H1 (cell line): ENCODE measurements around the gene ITSN1. TPM values are rescaled to one million over a fixed set of nuclear protein-coding genes. Genes with fewer than 3 reads are reported as not detected.

Experiments
- CTCF ChIA-PET: fragments of 300-600 bp; sonication (Branson Sonifier 250); formaldehyde crosslinking; loops from one replicate; lab custom pipeline; 2021; ENCODE audit not compliant: partially characterized antibody; lab: Charles Lee
- POLR2A ChIA-PET: fragments of 300-600 bp; sonication (Branson Sonifier 250); formaldehyde crosslinking; loops from one replicate; lab custom pipeline; 2021; ENCODE audit warnings: inconsistent platforms; ENCODE audit not compliant: partially characterized antibody; lab: Charles Lee
- DNase-seq, 2 experiments: peaks; one replicate each; pipeline versions ENCODE4 v3.0.0 to v3.0.0-alpha.2; 2010 to 2022; ENCODE audit warnings: low spot score in 2 of 2, low read depth in 1 of 2, mixed read lengths in 1 of 2
- FAIRE-seq: peaks from 2 replicates; lab custom pipeline; 2011; peaks lifted over from hg19 to GRCh38; lab: Jason Lieb, UNC
- H2AFZ ChIP-seq: 2 replicates; pipeline ENCODE4 v1.8.1; 2012; ENCODE audit warnings: low read length, inconsistent platforms
- H2AK5ac ChIP-seq: 2 replicates; pipeline ENCODE4 v1.6.1; 2013; ENCODE audit warnings: low read depth, low read length
- H2BK120ac ChIP-seq: replicated peaks from 2 replicates; pipeline ENCODE3; 2013; ENCODE audit warnings: low read depth, low read length, inconsistent platforms
- H2BK12ac ChIP-seq: 2 replicates; pipeline ENCODE4 v1.6.1; 2013; ENCODE audit warnings: low read depth, low read length
- H2BK15ac ChIP-seq: 2 replicates; pipeline ENCODE4 v1.6.1; 2013; ENCODE audit warnings: low read length
- H2BK20ac ChIP-seq: 2 replicates; pipeline ENCODE4 v1.6.1; 2013; ENCODE audit warnings: low read length
- H2BK5ac ChIP-seq: 2 replicates; pipeline ENCODE4 v1.6.1; 2013; ENCODE audit warnings: low read depth, low read length
- H3K14ac ChIP-seq: 2 replicates; pipeline ENCODE4 v1.6.1; 2013; ENCODE audit warnings: inconsistent platforms; ENCODE audit not compliant: insufficient read length
- H3K18ac ChIP-seq: 2 replicates; pipeline ENCODE4 v1.6.1; 2013; ENCODE audit warnings: low read length; ENCODE audit errors: extremely low read depth
- H3K23ac ChIP-seq: 2 replicates; pipeline ENCODE4 v1.6.1; 2013; ENCODE audit warnings: inconsistent platforms; ENCODE audit not compliant: insufficient read length
- H3K23me2 ChIP-seq: 2 replicates; pipeline ENCODE4 v1.6.1; 2013; ENCODE audit warnings: low read depth, low read length
- H3K27ac ChIP-seq: 2 replicates; pipeline ENCODE4 v1.6.1; 2011; ENCODE audit warnings: low read depth, low read length, inconsistent platforms
- H3K27me3 ChIP-seq, 4 experiments: replicated peaks in 1 of 4; 1 replicate in 1 of 4; 2 replicates in 3 of 4; pipeline versions ENCODE4 v1.6.1 to v1.8.1; 2011 to 2013; ENCODE audit warnings: low read length in 3 of 4, mild to moderate bottlenecking in 3 of 4, inconsistent platforms in 2 of 4, mixed read lengths in 2 of 4, moderate library complexity in 1 of 4; ENCODE audit not compliant: control insufficient read depth in 3 of 4, insufficient read depth in 3 of 4; ENCODE audit errors: extremely low read depth in 1 of 4
- H3K36me3 ChIP-seq, 4 experiments: 2 replicates each; pipeline versions ENCODE4 v1.6.1 to v1.8.1; 2011 to 2013; ENCODE audit warnings: mild to moderate bottlenecking in 4 of 4, low read length in 3 of 4, moderate library complexity in 2 of 4, control low read depth in 1 of 4, inconsistent platforms in 1 of 4; ENCODE audit not compliant: insufficient read depth in 4 of 4, control insufficient read depth in 2 of 4
- H3K4ac ChIP-seq: replicated peaks from 2 replicates; pipeline ENCODE3; 2013; ENCODE audit warnings: low read length, low read depth, mixed read lengths, inconsistent platforms; ENCODE audit not compliant: insufficient read length
- H3K4me1 ChIP-seq, 4 experiments: replicated peaks in 1 of 4; 1 replicate in 1 of 4; 2 replicates in 3 of 4; pipeline versions ENCODE4 v1.6.1 to v1.8.1; 2011 to 2013; ENCODE audit warnings: low read length in 3 of 4, inconsistent platforms in 2 of 4, mixed read lengths in 1 of 4; ENCODE audit not compliant: insufficient read depth in 4 of 4, control insufficient read depth in 3 of 4
- H3K4me2 ChIP-seq, 2 experiments: 2 replicates each; pipeline versions ENCODE4 v1.6.1 to v1.8.1; 2011 to 2013; ENCODE audit warnings: low read depth in 2 of 2, low read length in 2 of 2, control low read depth in 1 of 2, inconsistent platforms in 1 of 2, mild to moderate bottlenecking in 1 of 2; ENCODE audit not compliant: insufficient read depth in 1 of 2
- H3K4me3 ChIP-seq, 4 experiments: fragments of 200-600, 300-600 bp in 1 of 4; sonication (generic), shearing (Covaris generic), sonication (Bioruptor Twin) in 1 of 4; 2 replicates each; pipeline versions ENCODE4 v1.5.1 to v1.8.1; 2011 to 2016; ENCODE audit warnings: low read length in 4 of 4, low read depth in 3 of 4, control low read depth in 2 of 4, inconsistent platforms in 2 of 4, mild to moderate bottlenecking in 2 of 4, mixed read lengths in 1 of 4, moderate library complexity in 1 of 4; ENCODE audit not compliant: insufficient read depth in 2 of 4; ENCODE audit errors: extremely low read depth in 1 of 4
- H3K56ac ChIP-seq: replicated peaks from 2 replicates; pipeline ENCODE3; 2013; ENCODE audit warnings: low read depth, mild to moderate bottlenecking, mixed read lengths, low read length, inconsistent platforms; ENCODE audit not compliant: insufficient read length
- H3K79me1 ChIP-seq: 2 replicates; pipeline ENCODE4 v1.6.1; 2013; ENCODE audit warnings: low read depth, low read length, control low read depth
- H3K79me2 ChIP-seq, 2 experiments: 2 replicates each; pipeline versions ENCODE4 v1.6.1 to v1.8.1; 2012 to 2013; ENCODE audit warnings: low read length in 2 of 2, mild to moderate bottlenecking in 2 of 2, inconsistent platforms in 1 of 2; ENCODE audit not compliant: insufficient read depth in 2 of 2, control insufficient read depth in 1 of 2
- H3K9ac ChIP-seq, 4 experiments: replicated peaks in 1 of 4; 1 replicate in 1 of 4; 2 replicates in 3 of 4; pipeline versions ENCODE4 v1.6.1 to v1.8.1; 2011 to 2013; ENCODE audit warnings: low read depth in 3 of 4, low read length in 3 of 4, control low read depth in 2 of 4, mild to moderate bottlenecking in 2 of 4, moderate library complexity in 2 of 4, inconsistent platforms in 1 of 4; ENCODE audit errors: extremely low read depth in 1 of 4
- H3K9me3 ChIP-seq, 2 experiments: 2 replicates each; pipeline versions ENCODE4 v1.6.1 to v1.8.1; 2012 to 2013; ENCODE audit warnings: mild to moderate bottlenecking in 2 of 2, moderate library complexity in 2 of 2, control low read depth in 1 of 2, inconsistent platforms in 1 of 2, low read depth in 1 of 2, low read length in 1 of 2, mixed read lengths in 1 of 2; ENCODE audit not compliant: insufficient read depth in 2 of 2
- H4K20me1 ChIP-seq, 2 experiments: replicated peaks in 1 of 2; 2 replicates each; pipeline versions ENCODE3 to v1.8.1; 2011 to 2013; ENCODE audit warnings: inconsistent platforms in 2 of 2, low read length in 2 of 2, mild to moderate bottlenecking in 1 of 2; ENCODE audit not compliant: insufficient read depth in 2 of 2, control insufficient read depth in 1 of 2
- H4K5ac ChIP-seq: 2 replicates; pipeline ENCODE4 v1.6.1; 2013; ENCODE audit warnings: low read length, low read depth, mixed read lengths, inconsistent platforms; ENCODE audit not compliant: insufficient read length
- H4K8ac ChIP-seq: 2 replicates; pipeline ENCODE4 v1.8.0; 2013; ENCODE audit warnings: mild to moderate bottlenecking, moderate library complexity, low read length, inconsistent platforms; ENCODE audit not compliant: insufficient read depth; ENCODE audit errors: extremely low read depth
- H4K91ac ChIP-seq: replicated peaks from 2 replicates; pipeline ENCODE3; 2013; ENCODE audit warnings: low read length, mixed read lengths, inconsistent platforms; ENCODE audit not compliant: insufficient read length
- KDM4A ChIP-seq: IDR thresholded peaks from one replicate; pipeline ENCODE4 v1.7.1; 2012; ENCODE audit warnings: low read depth, mild to moderate bottlenecking, moderate library complexity, low read length, inconsistent platforms; ENCODE audit not compliant: severe bottlenecking
- WGBS, 2 experiments: shearing (Covaris generic) in 1 of 2; methylation state at CpG; one replicate each; pipeline versions ENCODE4 v1.1.6 to v1.1.7; 2013 to 2015; ENCODE audit warnings: low lambda C conversion rate in 2 of 2, mixed read lengths in 2 of 2, inconsistent platforms in 1 of 2, low coverage in 1 of 2, missing lambda C conversion rate in 1 of 2; ENCODE audit not compliant: insufficient replicate concordance in 2 of 2, insufficient coverage in 1 of 2, insufficient read length in 1 of 2; ENCODE audit errors: extremely low coverage in 1 of 2, missing lambda C conversion rate in 1 of 2; 5-methylcytosine and 5-hydroxymethylcytosine counted together
- polyA plus RNA-seq, 7 experiments: library from polyadenylated mRNA; depleted of rRNA in 3 of 7; stranded (reverse) in 5 of 7; unstranded in 2 of 7; fragments of >200 nt in 5 of 7; fragments of 200-250 nt in 2 of 7; gene quantifications; 1 replicate in 5 of 7; 2 replicates in 1 of 7; 4 replicates in 1 of 7; pipeline versions ENCODE4 v1.2.1 to v1.2.3, GENCODE V29; 2011 to 2013; ENCODE audit warnings: missing spikeins in 2 of 7, mixed read lengths in 2 of 7
- total RNA-seq: library from RNA; stranded (reverse); fragmentation: NEBNext Ultra II Directional; extraction: Animal tissue kit (Norgen Biotek cat#: 25700); gene quantifications from 2 replicates; pipeline ENCODE4 v1.2.1, GENCODE V29; 2021

The ITSN1 gene
- total and polyA plus RNA-seq, 2 of the 8 experiments (the other 6 are each of a cell fraction or from before 2014, with no cell fraction given), result 60.8 to 78.1 TPM

GRCh38 chr21:33938381-33938780, 296.1 kb downstream of the ITSN1 start:
- Histone ChIP-seq H3K79me2 (peaks cover 0 to 3% of the 10 kb centered on the region in 2 experiments; a peak in 1 of 4 replicates), H2AK5ac (no peak overlapping the region), H3K4me3 (no peak overlapping the region), H3K18ac (no peak overlapping the region), H3K14ac (no peak overlapping the region), H3K23ac (no peak overlapping the region), H4K8ac (no peak overlapping the region), H3K36me3 (peaks cover 0 to 7% (median 0%) of the 10 kb centered on the region in 4 experiments; a peak in 1 of 8 replicates), H4K91ac (no peak overlapping the region), H3K56ac (no peak overlapping the region), H3K27ac (no peak overlapping the region), H2BK15ac (no peak overlapping the region), H3K27me3 (no peaks in the 10 kb centered on the region), H3K4ac (no peak overlapping the region), H3K4me2 (no peak overlapping the region), H2BK12ac (no peak overlapping the region), H2BK120ac (no peak overlapping the region), H2BK20ac (no peak overlapping the region), H2BK5ac (no peak overlapping the region), H4K5ac (no peak overlapping the region), H2AFZ (no peak overlapping the region)
- DNase-seq (no peak), FAIRE-seq (no peak)
- POLR2A ChIA-PET, result interaction anchor here (1.2 to 2.8 kb wide), 3 partner anchors 10 to 21 kb away, joined by 3 to 12 read pairs (median 5); no protein-coding TSS in a partner anchor
- CTCF ChIA-PET, result interaction anchor here (0.8 to 2.1 kb wide), 4 partner anchors 9 to 409 kb away, joined by 3 to 6 read pairs (median 4); no protein-coding TSS in a partner anchor
- 90% methylated on average over 3 of the region's 3 CpGs; no CpG with 5 or more reads in 1 of the 2 experiments for WGBS, 2 experiments
- TF ChIP-seq KDM4A, result no peak
- TF ChIP-seq, all 59 proteins: peak for 0
- H4K20me1 ChIP-seq, result no peaks in the 10 kb centered on the region
- H3K9me3 ChIP-seq, result no peaks in the 10 kb centered on the region; a peak in 1 of 4 replicates
- H3K23me2 ChIP-seq, result no peaks in the 10 kb centered on the region
- peaks cover 7% of the 10 kb centered on the region; the same call in 1 of the 2 replicates for H3K79me1 ChIP-seq
- no peak overlapping the region for H3K9ac ChIP-seq
- H3K4me1 ChIP-seq, result peaks cover 1 to 7% (median 5%) of the 10 kb centered on the region in 4 experiments; a peak in 2 of 7 replicates
